Dedifferentiated amniotic fluid mesenchymal stem cell (primary cell): ENCODE measurements around the gene ADAM29.
"Not testable (repeated sequence)": the region's sequence is repeated elsewhere in the genome, so short reads cannot be mapped to it uniquely, and the experiment has no call there.

Experiments
- DNase-seq: peaks from one replicate; pipeline ENCODE4 v3.0.0-alpha.2; 2016; ENCODE audit errors: extremely low spot score

Gene ADAM29

GRCh38 chr4:174918058-174918457 lies at the start of gene ADAM29:
TSS of gene ADAM29 (plus strand) at chr4:174918358. CDS start at chr4:174975526, 57,168 bp downstream.
- DNase-seq, result no peak

DNA sequence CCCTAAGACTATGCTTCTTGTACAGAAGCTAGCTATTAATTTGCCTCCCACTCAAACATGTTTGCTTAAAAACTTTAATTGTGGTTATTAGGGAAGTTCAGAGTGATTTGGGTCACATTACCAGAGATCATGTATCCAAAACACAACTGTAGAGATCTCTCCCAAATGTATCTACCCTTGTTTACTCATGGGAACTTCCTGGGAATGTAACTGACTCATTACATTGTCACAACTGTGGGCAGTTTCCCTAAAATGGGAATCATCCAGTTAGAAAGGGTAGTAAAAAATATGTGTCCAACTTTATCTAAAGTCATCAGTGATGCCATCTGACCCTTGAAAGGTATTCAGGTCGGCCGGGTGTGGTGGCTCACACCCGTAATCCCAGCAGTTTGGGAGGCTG lies 48.8 kb upstream of the ADAM29 start:
- DNase-seq, result no peak

GRCh38 chr4:174870311-174870710 lies 47.8 kb upstream of the ADAM29 start:
- DNase-seq, result no peak

- no peak for DNase-seq
Measured at GRCh38 chr4:174871407-174871806, 46.8 kb upstream of the ADAM29 start.

DNA sequence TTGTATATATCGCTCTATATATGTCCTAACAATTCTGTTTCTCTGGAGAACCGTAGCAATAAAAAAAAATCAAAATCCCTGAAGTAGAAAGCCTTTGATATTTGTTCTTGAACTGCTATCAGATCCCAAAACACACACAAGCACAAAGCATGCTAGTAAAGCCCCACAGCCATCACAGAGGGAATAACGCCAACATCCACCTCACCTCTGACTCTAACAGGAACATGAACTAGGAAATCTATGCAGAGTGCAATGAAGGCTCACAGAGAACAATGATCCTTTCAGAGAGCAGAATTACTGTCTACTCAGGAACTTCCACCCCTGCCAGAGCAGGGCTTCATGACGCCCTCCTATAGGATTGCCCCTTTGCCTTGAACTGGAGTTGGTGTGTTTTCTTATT lies 45.0 kb upstream of the ADAM29 start:
- DNase-seq, result not testable (repeated sequence)

DNA sequence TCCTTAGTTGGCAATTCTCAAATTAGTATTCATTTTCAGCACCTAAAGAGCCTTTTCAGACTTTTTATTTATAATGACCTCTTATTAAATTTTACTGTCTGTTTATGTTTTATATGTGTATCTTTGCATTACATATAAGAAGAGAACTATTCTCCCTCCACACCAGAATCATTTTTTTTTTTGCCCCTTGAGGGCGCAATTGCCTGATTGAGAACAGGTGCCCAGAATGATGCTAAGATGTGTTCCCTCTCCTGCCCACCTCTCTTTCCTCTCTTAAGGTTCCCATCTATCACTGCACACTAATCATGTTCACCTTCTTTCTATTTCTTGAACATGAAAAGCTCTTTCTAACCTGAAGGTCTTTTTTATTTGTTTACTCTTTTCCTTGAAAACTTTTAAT lies 44.2 kb upstream of the ADAM29 start:
- no peak for DNase-seq

DNA sequence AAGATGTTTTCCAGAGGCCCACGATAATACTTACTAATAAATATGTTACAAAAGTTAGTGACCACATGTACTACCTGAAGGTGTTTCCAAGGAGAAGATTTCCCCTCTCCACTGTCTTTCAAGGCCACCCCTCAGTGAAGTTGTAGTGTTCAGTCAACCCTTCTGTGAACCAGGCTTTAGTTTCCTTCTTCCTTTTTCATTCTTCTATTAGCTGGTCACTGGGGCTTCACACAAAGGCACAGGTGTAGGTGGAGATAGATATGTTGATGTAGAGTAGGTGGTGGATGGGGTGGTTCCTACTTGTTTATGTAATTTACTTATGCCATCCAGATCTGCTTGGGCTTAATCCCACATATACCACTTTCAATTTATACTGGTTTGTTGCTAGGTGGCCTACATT lies 43.3 kb upstream of the ADAM29 start:
- no peak for DNase-seq

DNA sequence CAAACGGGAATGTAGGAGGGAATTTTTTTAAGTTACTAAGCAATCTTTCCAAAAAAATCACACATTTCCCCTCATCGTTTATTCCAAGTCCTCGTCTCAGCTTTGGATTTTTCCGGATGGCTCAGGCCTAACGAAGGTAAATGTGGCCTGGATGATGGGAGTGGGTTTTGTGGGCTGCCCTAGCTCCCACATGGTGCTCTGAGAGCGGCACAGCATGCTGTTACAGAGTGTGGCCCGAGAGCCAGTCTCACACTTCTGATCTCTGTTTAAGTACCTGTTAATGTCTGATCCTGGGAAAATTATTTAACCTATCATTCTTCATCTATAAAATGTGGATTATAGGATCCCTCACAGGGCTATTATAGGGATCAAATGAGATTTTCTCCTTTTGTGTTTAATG lies 38.2 kb upstream of the ADAM29 start:
- DNase-seq, result no peak

DNA sequence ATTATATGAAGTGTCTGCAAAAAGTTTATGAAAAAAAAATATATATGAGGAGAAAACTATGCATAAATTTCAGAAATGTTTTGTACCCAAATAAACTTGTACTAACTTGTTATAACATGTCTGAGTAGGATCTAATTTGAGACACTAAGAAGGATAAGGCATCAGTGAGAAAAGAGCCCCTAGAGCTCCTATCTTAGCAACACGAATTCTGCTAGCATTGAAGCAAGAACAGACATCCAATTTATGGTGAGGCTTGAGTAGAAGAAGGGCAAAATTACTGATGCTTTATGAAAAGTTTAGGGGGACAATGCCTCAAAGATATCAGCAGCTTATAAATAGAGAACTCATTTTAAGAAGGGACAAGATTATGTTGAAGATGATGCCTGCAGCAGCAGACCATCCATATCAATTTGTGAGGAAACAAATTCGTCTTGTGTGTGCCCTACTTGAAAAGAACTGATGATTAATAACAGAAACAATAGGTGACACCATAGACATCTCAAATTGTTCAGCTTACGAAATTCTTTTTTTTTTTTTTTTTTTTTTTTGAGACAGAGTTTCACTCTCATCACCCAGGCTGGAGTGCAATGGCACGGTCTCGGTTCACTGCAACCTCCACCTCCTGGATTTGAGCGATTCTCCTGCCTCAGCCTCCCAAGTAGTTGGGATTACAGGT lies 35.7 kb upstream of the ADAM29 start:
- no peak for DNase-seq

- DNase-seq, result no peak
Measured at GRCh38 chr4:174907508-174907907, 10.7 kb upstream of the ADAM29 start.

GRCh38 chr4:174910271-174910670 lies 7.9 kb upstream of the ADAM29 start:
- no peak for DNase-seq

DNA sequence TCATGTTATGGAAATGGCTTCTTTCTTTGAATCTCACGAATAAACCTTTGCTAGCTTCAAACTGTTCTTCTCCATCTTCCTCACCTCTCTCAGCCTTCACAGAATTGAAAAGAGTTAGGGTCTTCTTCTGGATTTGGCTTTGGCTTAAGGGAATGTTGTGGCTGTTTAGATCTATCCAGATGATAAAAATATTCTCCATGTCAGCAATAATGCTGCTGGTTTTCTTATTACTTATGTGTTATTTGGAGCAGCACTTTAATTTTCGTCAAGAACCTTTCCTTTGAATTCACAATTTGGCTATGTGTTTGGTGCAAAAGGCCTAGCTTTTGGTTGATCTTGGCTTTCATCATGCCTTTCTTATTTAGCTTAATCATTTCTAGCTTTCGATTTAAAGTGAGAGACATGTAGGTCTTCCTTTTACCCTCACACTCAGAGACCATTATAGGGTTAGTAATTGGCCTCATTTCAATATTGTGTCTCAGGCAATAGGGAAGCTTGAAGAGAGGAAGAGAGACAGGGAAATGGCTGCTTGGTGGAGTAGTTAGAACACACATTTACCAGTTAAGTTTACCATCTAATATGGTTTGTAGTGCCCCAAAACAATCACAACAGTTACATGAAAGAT lies 5.1 kb upstream of the ADAM29 start:
- DNase-seq, result no peak

GRCh38 chr4:174919886-174920423 lies 1.8 kb downstream of the ADAM29 start:
- DNase-seq, result no peak

DNA sequence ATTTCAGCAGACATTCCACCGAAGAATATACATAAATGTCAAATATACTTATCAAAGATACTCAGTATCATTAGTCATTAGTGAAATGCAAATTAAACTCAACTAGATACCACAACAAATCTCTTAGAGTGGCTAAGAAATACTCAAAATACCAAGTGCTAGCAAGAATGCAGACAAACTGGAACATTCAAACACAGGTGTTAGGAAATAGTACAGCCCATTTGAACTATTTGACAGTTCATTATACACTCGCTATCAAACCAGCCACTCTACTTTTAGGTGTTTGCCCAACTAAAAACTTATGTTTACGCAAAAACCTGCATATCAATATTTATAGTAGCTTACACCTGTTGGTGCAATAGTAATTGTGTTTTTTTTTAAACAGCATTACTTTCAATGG lies 8.8 kb downstream of the ADAM29 start:
- DNase-seq, result no peak

DNA sequence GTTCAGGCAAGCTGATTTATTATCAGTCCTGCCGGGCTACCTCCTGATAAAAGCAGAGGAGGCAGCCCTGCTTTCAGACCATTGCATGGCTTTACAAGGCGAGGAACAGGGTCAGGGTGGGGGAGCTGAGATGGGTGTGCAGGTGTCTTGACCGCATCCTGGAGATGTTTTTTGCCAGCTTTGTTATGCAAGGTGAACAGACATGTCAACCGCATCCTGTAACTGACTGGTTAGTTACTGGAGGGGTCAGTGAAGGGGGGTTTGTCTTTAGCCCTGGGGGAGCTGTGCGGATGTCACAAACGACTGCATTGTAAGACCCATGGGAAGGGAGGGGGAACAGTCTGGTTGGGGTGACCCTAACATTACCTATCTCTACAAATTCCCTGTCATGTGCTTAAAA lies 10.0 kb downstream of the ADAM29 start:
- DNase-seq, result no peak

DNA sequence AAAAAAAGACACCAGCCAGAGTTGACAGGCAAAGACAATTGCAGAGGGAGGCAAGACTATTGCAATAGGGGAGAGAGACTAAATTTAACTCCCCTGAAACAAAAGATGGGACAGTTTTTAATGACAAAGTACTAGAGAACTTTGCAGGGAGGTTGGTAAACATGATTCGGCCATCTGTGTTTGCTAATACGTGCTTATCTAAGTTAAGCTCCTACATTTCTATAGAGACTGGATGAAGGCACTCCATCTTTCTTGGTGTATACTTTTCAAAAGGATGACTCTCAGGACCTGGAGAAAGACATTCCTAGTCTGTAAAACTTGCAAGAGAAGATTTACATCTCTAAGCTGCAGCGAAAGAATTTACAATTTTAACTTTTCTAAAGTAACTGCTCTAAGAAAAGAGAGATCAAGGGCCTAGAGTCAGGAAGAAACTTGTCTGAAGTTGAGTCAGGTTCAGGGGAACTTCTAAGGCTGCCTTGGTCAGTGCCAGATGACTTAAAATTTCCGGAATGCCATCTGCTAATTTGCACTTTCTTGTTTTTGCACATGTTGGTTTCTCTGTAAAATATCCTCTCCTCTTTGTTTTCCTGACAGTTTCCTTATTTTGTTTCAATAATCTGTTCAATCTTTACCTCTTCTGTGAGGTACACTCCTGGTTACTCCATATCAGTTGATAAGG lies 10.6 kb downstream of the ADAM29 start:
- no peak for DNase-seq

DNA sequence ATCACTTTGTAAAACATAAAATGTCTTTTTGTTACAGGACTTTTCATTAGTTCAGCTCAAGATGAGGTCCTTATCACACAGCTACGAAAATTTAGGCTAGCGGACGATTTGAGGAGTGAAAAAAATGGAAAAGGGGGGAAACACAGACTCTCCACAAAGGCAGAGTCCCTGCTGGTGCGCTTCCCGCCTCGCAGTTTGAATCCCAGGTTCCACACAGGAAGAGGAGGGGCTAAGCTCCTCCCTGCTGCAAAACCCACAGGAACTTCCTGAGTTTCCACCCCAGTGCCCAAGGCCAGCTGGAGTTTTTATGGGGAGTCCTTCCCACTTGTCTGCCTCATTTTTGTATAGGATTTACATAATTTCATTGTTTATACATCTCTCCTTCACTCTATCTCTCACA lies 11.2 kb downstream of the ADAM29 start:
- DNase-seq, result no peak

DNA sequence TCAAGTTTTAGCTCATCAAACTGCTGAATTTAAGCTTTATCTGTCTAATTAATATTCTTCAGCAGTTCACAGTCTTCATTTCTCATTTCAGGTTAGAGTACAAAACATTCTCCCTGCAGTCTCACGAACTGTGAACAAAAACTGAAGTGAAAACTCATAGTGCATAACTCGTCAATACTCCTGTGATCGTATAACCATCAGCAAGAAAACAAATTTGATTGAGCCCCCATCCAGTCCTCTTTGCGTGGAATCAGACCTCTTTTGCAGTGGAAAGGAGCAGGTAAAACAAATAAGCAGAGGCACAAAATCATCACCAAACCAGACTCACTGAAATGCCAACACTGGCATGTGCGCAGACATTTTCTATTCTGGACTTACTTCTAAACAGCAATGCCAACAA lies 12.7 kb downstream of the ADAM29 start:
- no peak for DNase-seq

DNA sequence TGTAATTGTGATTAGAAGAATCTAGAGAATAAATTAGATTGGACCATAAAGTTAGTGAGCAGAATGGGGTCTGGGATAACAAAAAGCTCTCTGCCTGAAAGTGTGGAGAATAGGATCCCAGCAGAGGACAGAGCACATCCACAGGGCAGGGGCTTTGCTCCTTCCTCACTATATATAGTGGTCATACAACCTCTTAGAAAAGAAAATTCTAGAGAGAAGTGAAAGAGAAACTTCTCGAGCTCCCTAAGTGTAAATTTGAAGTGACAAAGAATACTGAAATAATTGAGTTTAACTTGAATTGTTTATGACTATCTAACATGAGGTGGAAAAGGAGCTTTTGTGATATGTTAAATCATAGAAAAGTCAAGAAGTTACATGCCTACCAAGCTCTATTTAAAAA lies 14.9 kb downstream of the ADAM29 start:
- DNase-seq, result no peak

DNA sequence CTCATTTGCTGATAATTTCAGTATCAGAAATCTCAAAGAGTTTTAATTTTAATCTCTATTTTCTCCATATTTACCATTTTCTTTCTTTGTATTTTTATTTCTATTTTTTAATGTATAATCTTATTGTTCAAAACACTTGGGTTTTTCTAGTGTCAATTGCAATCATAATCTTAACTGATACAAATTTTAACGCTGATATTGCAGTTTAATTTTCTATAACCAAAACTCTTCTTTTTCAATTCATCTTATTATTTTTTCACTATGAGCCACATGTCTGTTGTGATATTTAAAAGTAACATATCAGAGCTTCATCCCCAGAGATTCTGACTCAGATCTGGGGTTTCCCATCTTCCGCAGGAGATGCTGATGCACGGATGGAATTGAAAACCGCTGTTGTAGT lies 16.2 kb downstream of the ADAM29 start:
- DNase-seq, result no peak

DNA sequence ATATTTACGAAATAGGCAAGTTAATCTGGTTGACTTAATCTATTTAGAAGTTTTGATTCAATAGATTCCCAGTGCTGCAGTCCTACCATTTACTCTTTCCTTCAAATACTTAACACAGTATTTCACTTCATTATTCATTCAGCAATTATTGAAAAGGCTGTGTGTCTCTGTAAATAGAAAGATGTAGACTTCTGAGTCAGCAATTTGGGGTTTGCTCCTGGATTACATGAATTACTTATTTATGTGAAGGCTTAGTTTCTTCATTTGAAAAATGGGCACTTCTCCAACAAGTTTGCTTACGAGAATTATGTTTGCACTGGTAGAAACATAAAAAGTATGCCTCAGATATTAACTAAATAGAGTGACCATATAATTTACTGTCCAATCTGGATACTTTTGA lies 17.4 kb downstream of the ADAM29 start:
- no peak for DNase-seq

DNA sequence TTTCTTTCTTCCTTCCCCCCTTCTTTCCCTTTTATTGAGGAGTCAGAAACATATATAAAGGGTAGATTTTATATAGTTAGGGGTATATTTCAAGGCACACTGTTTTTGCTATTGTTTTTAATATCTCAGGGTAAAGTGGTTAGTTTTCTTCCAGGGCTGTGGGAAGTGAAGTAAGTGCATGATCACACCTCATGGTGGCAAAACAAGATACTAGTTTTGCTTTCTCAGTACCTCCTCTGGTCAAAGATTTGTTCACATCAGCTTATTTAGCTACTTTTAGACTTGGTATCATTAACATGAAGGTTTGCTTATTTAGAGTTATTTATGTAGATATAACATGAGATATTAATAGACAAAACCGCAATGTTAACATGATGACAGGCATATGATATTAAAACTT lies 21.8 kb downstream of the ADAM29 start:
- DNase-seq, result no peak

- no peak for DNase-seq
Measured at GRCh38 chr4:174946246-174946645, 28.1 kb downstream of the ADAM29 start.
